ENCODE results near the gene TNS3.
"Not testable (repeated sequence)": the region's sequence is repeated elsewhere in the genome, so short reads cannot be mapped to it uniquely, and the experiment has no call there.

Gene TNS3

DNA sequence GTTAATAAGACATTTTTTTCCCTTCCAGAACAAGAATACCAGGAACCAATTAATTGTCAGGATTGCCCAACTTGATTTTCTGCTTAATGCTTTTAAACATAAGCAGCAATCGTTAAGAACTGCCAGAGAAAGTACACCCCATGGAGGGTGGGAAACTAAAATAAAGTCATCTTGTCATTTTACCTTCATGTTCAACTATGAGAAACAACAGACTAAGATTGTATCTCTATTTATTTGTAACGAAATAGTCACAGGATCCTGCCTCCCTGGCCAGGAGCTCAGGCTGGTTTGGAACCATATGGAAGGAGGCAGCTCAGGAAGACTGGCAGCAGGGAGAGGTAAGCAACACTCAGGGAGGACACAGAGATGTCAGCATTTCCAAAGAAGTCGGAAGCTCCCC is 129.6 kb downstream of the TNS3 start:
- DNase-seq (ENCODE audit: low read depth in 2 of 2): no peak

DNA sequence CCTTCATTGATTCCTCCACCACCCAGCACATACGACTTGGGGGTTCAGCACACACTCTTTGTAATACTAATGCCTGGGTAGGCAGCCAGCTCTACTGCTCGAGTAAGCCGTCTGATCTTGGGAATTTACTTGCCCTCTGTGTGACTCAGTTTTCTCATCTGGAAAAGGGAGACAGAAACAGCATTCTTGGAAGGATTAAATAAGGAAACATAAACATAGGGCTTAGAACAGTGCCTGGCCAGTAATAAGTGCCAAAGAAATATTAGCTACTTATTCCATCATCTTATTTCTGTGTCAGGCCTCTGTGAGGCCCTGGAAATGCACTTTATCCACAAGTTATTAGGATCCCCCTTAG is 130.1 kb downstream of the TNS3 start:
- no peak for DNase-seq (ENCODE audit: low read depth in 2 of 2)

- DNase-seq (ENCODE audit: low read depth in 2 of 2): no peak
These were observed 131.9 kb downstream of the TNS3 start for GRCh38 chr7:47449810-47450590.

DNA sequence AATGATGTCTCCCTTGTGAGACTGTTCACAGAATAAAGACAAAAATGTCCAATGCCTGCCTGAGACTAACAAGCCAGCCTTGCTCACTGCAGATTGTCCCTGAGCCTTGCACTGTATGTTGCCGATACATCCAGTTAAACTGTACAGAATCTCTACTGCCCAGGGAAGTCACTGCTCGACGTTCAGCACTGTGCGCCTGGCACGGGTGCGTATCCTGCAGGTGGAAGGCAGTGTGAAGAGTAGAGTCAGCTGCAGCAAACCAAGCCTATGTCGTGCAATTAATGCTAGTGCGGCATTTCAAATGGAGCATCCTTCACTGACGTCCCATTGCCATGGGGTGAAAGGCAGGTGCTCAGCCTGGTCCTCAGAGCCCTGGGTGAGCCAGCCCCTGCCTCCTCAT is 132.9 kb downstream of the TNS3 start:
- DNase-seq (ENCODE audit: low read depth in 2 of 2): no peak

- DNase-seq (ENCODE audit: low read depth in 2 of 2): no peak
These were observed 134.1 kb downstream of the TNS3 start for GRCh38 chr7:47447621-47448349.

DNA sequence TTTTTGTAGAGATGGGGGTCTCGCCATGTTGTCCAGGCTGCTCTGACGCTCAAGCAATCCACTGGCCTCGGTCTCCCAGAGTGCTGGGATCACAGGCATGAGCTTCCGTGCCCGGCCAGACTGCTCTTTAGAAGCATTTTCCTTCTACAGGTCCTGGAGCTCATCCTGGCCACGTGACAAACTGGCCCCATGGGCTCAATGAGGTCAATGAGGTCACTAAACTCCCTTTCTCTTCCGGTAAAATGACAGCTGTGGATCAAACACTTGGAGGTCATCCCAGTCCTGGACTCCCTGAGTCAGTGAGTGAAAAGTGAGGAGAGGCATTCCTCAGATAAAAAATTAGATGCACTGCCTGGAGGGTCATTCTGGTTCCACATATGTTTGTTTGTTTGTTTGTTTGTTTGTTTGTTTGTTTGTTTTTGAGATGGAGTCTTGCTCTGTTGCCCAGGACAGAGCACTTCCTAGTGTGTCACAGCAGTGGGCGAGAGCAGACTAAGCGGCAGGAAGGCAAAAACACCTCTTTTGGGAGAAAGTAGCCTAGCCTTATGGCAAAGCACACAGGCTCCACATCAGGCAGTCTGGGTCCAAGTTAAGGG is 134.9 kb downstream of the TNS3 start:
- DNase-seq (ENCODE audit: low read depth in 2 of 2): no peak

DNA sequence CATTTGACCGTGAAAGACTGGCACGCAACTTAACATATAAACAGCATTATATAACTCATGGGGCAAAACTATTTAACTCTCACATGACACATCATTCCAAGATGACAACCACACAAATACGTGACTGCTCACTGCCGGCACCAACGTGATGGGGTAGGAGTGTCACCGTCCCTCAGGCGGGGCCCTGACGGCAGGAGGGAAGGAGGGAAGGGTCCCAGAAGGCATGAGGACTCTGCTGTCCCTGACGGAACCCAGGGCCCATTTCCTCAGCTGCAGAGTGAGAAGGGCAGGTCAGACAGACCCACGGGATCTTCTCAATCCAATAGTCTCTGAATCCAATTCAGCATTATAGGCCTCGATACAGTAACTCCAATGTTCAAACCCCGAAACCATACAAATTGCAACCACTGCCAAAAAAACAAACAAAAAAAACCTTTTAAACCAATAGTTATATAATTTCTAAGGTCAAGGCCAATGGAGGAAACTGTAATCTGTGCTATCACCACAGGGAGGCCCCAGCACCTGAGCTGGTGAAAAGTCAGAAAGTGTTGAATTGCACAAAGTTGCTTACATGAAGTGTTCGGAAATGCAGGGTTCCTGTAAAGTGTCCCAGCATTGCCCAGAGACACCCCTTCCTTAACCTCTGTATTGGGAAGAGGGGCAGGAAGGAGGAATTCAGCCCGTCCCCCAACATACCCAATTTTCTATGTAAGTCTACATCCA is 137.4 kb downstream of the TNS3 start:
- no peak for DNase-seq (ENCODE audit: low read depth in 2 of 2)

- DNase-seq (ENCODE audit: low read depth in 2 of 2): no peak
These were observed 138.9 kb downstream of the TNS3 start for GRCh38 chr7:47443049-47443448.

DNA sequence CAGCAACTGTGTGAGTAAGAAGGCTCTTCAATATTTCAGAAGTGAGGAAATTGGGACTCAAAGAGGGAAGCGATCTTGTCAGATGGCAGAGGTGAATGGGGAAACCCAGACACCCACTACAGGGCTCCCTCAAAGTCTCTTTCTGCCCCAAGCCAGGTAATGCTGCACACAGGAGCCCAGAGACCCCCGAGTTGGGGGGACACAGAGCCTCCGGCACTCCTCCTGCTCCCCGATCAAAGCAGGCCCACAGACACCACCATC is 139.4 kb downstream of the TNS3 start:
- no peak for DNase-seq (ENCODE audit: low read depth in 2 of 2)

DNA sequence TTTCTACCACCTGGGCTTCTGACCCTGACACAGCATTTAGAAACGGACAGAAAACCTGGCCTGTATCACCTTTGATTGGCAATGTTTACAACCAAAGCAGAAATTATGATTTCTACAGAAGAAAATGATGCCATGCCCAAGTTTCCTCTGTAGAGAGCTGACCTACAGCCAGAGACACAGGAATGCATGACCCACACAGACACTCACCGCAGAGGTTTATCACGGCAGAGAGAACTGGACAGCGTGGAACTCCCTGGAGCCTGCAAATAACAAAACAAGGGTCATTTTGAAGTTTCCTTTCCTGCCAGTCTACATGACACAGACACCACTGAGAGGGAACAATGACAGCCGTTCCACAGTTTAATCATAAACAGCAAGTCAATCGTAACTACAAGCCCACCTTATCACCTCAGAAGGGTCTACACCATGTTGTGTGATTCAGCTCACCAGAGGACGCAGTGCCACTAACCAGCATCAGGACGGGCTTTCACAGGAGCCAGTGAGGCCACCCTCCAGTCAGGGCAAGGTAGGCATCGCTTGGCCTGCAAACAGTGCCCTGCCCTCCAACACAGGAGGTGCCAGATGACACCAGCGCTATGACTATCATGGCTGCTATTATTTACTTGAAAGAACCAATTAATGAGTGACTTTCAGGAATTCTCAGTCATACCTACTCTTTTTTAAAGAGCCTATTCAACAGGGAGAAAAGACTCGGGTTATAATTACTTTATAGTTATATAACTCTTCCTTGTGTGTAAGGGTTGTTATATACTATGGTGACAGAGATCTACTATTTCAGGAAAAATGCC is 139.9 kb downstream of the TNS3 start:
- no peak for DNase-seq (ENCODE audit: low read depth in 2 of 2)

- not testable (repeated sequence) for DNase-seq (ENCODE audit: low read depth in 2 of 2)
These were observed 140.9 kb downstream of the TNS3 start for GRCh38 chr7:47441048-47441447.

- no peak for DNase-seq (ENCODE audit: low read depth in 2 of 2)
These were observed 141.6 kb downstream of the TNS3 start for GRCh38 chr7:47440320-47440719.

DNA sequence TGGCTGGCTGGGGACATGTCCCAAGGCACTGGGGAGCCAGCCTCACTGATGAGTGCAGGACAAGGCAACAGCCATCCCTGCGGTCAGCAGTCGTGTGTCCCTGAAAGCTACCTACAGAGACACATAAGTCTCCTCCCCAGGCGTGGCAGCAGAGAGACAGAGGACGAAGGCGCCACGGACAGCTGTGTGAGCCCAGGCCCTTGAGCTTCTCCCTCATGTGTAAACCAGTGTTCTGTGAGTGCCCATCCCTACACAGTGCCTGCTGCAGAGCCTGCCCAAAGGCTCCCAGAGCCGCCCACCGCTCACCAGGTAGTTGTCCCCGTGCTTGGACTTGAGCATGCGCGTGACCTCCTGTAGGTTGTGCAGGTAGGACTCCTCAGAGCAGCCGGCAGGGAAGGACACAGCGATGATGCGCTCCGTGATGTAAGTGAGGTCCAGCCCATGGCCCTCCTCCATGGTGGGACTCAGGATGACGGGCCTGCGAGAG is 142.7 kb downstream of the TNS3 start:
- DNase-seq (ENCODE audit: low read depth in 2 of 2): no peak

- DNase-seq (ENCODE audit: low read depth in 2 of 2): no peak
These were observed 143.4 kb downstream of the TNS3 start for GRCh38 chr7:47438411-47439029.

- no peak for DNase-seq (ENCODE audit: low read depth in 2 of 2)
These were observed 146.0 kb downstream of the TNS3 start for GRCh38 chr7:47435889-47436312.

- DNase-seq (ENCODE audit: low read depth in 2 of 2): no peak
These were observed 148.4 kb downstream of the TNS3 start for GRCh38 chr7:47433564-47433895.

DNA sequence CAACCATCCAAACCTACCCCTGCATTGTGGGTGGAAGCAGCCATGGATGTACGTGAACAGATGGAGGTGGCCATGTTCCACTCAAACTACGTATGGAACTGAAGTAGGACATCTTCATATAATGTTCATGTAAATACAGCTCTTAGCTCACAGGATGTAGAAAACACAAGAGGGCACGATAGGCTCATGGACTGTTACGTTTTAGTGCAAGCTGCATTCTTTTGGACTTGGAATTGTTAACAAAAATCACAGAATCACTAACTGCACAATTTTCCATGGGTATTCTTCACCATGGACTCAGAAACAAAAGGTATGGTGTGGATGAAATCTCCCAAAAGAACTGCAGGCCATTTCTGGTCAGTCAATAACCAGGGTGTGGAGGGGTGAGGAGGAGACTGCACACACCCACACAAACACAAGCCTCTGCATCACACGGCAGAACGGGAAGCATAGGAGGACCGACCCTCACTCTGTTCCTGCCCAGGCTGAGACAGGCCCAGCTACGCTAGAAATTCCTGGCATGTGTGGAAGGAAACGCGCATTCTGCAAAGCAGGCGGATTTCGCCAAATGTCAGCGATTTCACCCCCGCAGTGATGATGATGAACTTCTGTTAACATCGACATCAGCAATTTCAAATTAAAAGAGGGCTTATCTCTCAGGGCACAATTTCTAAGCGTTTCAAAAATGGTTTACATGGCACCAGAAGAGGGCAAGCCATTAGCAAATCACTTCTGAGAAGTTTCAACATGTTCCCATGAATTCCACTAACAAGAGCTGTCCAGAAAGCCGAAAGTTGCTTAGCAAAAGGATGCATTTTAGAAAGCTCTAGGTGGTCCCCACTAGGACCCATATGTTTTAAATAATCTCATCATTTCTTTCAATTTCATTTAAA is 149.0 kb downstream of the TNS3 start:
- DNase-seq (ENCODE audit: low read depth in 2 of 2): no peak

GRCh38 chr7:47430422-47430821 is 151.5 kb downstream of the TNS3 start:
- DNase-seq (ENCODE audit: low read depth in 2 of 2): no peak

GRCh38 chr7:47428768-47429472 is 153.0 kb downstream of the TNS3 start:
- no peak for DNase-seq (ENCODE audit: low read depth in 2 of 2)
